Measurements from ENCODE around the gene RGL4.

The RGL4 gene

DNA sequence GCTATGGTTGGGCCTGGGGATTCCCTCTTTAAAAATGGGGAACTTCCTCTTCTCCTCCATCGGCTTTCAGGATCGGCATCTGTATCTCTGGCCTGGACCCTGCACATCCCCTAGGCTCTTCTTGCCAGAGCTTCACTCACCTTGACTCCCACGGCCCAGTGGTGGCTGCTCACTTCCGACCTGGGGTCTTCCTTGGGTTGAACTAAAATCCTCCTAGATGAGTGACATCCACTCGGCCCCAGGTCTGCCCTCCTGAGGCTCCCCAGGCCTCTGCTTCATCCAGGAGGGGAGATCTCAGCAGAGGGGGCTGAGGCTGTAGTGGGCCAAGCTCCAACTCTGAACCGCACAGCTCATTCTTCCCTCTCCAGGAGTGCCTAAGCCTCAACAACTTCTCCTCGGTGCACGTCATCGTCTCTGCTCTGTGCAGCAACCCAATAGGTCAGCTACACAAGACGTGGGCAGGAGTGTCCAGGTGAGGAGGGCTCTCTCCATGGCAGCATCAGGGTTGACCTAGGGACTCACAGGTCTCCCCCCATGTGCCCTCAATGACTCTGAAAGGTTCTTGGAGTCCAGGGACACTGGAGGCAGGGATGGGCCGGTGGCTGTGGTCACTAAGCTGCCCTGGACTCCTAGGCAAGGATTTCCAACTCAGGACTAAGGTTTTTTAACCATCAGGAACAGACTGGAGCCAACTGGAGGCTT is 3.3 kb downstream of the RGL4 start:
- no peak overlapping the region for H3K9ac ChIP-seq (ENCODE audit: insufficient read length)
- peaks cover 21% of the 10 kb centered on the region for H3K36me3 ChIP-seq (ENCODE audit: insufficient read depth, low read length)
- DNase-seq (ENCODE audit: low read depth, low spot score) = no peak
- H3K27ac ChIP-seq = no peak overlapping the region
- H3K4me3 ChIP-seq = no peak overlapping the region
- H3K9me3 ChIP-seq (ENCODE audit: low read depth, low read length) = no peaks in the 10 kb centered on the region
- no peak for TF ChIP-seq EZH2 (IDR thresholded peaks at IDR 0.05)
- TF ChIP-seq POLR2AphosphoS5 (IDR thresholded peaks at IDR 0.05; ENCODE audit: borderline replicate concordance, low read depth, low read length) = no peak
- TF ChIP-seq FOXP2 (optimal IDR thresholded peaks at IDR 0.05; ENCODE audit: control extremely low read depth, extremely low read length, insufficient read depth) = no peak

DNA sequence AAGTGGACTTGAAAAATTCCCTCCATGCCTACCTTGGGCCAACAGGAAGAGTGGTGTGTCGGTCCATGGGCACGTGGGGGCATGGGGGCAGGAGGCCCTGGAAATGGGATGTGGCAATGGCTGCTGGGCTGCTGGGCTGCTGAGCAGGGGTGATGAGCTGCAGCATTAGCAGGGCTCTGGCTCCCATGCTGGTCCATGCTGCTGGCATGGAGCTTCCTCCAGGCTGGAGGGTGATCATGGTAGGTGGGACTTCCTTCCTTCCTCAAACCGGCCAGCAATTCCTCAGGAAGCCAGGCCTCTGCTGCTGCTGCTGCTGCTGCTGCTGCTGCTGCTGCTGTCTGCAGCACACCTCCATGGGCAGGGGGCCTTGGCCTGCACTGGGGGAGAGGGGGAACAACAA is 4.3 kb downstream of the RGL4 start:
- TF ChIP-seq EZH2 (IDR thresholded peaks at IDR 0.05) (no peak), POLR2AphosphoS5 (IDR thresholded peaks at IDR 0.05; ENCODE audit: borderline replicate concordance, low read depth, low read length) (no peak), FOXP2 (optimal IDR thresholded peaks at IDR 0.05; ENCODE audit: control extremely low read depth, extremely low read length, insufficient read depth) (no peak)
- no peak for DNase-seq (ENCODE audit: low read depth, low spot score)
- Histone ChIP-seq H3K4me3 (no peak overlapping the region), H3K27ac (no peak overlapping the region), H3K9ac (ENCODE audit: insufficient read length) (no peak overlapping the region), H3K36me3 (ENCODE audit: insufficient read depth, low read length) (peaks cover 22% of the 10 kb centered on the region), H3K9me3 (ENCODE audit: low read depth, low read length) (no peaks in the 10 kb centered on the region)

DNA sequence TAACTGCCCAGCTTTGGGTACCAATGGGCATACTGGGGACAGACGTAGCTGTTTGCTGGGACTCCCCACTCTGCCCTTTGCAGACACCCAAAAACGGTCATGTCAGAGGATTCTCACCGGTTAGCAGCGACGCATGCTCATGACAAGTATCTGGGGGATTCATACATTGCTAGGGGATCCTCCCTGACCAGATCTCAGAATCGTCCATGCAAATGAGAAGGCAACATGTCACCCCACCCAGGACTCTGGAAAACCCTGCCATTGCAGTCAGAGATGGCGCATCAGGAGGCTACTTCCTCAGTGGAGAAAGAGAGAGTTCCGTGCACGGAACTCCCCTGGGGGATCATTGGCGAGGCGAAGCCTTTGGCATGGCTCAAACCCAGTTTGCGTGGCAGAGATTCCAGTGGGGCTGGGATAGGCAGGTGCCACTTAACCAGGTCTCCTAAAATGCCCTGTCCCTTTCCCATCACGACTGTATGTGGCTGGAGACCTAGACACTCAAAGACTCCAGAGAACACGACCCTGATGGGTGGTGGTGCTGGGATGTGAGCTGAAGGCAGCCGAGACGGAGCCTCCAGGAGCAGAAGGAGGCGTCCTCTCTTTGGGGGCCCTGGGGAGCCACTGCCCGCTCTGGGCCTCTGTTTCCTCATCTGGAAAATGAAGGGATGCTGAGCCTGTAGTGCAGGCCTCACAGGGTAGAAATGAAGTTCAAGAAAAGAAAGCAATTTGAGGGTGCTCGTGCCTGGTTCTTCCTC is 4.9 kb downstream of the RGL4 start:
- peaks cover 28% of the 10 kb centered on the region for H3K36me3 ChIP-seq (ENCODE audit: insufficient read depth, low read length)
- no peak for DNase-seq (ENCODE audit: low read depth, low spot score)
- H3K27ac ChIP-seq = no peak overlapping the region
- H3K9me3 ChIP-seq (ENCODE audit: low read depth, low read length) = no peaks in the 10 kb centered on the region
- TF ChIP-seq EZH2 (IDR thresholded peaks at IDR 0.05) = no peak
- TF ChIP-seq POLR2AphosphoS5 (IDR thresholded peaks at IDR 0.05; ENCODE audit: borderline replicate concordance, low read depth, low read length) = no peak
- TF ChIP-seq FOXP2 (optimal IDR thresholded peaks at IDR 0.05; ENCODE audit: control extremely low read depth, extremely low read length, insufficient read depth) = no peak
- H3K9ac ChIP-seq (ENCODE audit: insufficient read length) = no peak overlapping the region
- no peak overlapping the region for H3K4me3 ChIP-seq

DNA sequence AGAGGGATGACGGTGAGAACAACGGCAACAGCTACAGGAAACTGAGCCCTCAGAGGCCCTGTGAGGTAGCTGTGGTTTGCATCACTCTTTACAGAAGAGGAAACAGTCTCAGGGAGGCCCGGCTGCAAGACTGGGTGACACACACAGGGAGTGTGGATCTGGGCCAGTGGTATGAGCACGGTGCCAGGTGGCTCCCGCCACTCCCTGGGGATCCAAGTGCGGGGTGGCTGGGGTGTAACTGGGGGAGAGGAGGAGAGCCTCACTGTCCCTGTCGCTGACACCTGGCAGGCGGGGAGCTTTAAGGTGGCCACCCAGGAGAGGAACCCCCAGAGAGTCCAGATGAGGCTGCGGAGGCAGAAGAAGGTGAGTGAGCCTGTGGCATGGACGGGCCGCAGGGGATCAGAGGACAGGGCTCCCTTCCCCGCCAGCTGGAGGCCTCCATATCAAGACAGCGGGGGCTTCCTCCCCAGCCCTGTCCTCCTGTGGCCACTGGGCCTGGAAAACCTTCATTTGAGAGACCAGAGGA is 5.6 kb downstream of the RGL4 start:
- Histone ChIP-seq H3K9me3 (ENCODE audit: low read depth, low read length) (no peaks in the 10 kb centered on the region), H3K4me3 (no peak overlapping the region), H3K36me3 (ENCODE audit: insufficient read depth, low read length) (peaks cover 34% of the 10 kb centered on the region), H3K27ac (no peak overlapping the region), H3K9ac (ENCODE audit: insufficient read length) (no peak overlapping the region)
- DNase-seq (ENCODE audit: low read depth, low spot score) = no peak
- TF ChIP-seq POLR2AphosphoS5 (IDR thresholded peaks at IDR 0.05; ENCODE audit: borderline replicate concordance, low read depth, low read length) (no peak), FOXP2 (optimal IDR thresholded peaks at IDR 0.05; ENCODE audit: control extremely low read depth, extremely low read length, insufficient read depth) (no peak), EZH2 (IDR thresholded peaks at IDR 0.05) (no peak)

DNA sequence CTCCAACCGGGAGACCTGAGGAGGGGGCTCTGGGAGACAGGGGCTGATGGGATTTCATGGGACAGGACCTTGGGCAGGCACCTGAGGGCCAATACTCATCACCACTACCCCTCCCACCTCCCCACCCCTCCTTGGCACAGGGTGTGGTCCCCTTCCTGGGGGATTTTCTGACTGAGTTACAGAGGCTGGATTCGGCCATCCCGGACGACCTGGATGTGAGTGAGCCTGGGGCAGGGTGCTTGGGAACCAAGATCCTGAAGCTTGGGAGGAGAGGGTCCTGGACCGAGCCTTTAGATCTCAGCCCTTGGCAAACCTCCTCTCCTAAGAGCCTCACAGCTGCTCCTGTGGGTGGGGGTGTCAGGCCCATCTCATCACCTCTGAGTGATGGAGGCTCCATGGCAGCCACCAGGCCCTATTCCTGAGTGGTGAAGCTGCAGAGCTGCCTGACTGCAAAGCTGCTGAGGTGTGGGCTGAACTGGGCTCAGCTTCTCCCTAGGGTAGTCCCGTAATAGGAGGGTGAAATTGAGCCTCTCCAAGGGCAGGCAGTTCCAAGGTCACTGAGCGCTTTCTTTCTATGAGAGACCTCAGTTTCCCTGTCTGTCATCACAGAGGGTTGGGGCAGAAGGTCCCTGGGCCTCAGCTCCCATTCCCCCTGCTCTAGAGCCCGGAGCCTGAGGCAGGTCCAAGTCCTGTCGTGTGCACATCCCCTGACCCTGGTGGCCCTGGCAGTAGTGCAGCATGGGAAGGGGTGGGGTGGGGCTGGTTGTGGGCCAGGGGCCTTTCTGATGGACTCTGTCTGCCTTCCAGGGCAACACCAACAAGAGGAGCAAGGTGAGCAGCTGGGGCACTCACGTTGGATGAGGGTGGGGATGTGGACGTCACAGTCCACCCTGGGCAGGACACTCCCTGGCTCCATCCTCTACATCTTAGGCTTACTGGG is 6.5 kb downstream of the RGL4 start:
- H3K27ac ChIP-seq = no peak overlapping the region
- H3K36me3 ChIP-seq (ENCODE audit: insufficient read depth, low read length) = peaks cover 43% of the 10 kb centered on the region

DNA sequence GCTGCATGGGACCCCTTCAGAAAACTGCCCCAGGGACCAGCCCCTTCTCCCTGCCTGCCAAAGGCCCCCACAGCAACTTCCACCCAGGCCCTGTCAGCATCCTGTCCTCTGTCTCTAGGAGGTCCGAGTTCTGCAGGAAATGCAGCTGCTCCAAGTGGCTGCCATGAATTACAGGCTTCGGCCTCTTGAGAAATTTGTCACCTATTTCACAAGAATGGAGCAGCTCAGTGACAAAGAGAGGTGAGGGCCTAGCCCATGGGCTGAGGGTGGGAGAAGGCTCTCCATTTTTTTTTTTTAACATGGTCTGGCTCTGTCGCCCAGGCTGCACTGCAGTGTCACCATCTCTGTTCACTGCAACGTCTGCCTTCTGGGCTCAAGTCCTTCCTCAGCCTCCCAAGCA is 7.3 kb downstream of the RGL4 start:
- DNase-seq (ENCODE audit: low read depth, low spot score) = no peak
- Histone ChIP-seq H3K9me3 (ENCODE audit: low read depth, low read length) (no peaks in the 10 kb centered on the region), H3K4me3 (no peak overlapping the region), H3K27ac (no peak overlapping the region), H3K36me3 (ENCODE audit: insufficient read depth, low read length) (peaks cover 48% of the 10 kb centered on the region), H3K9ac (ENCODE audit: insufficient read length) (no peak overlapping the region)
- TF ChIP-seq EZH2 (IDR thresholded peaks at IDR 0.05) (no peak), FOXP2 (optimal IDR thresholded peaks at IDR 0.05; ENCODE audit: control extremely low read depth, extremely low read length, insufficient read depth) (no peak), POLR2AphosphoS5 (IDR thresholded peaks at IDR 0.05; ENCODE audit: borderline replicate concordance, low read depth, low read length) (no peak)

More for the DNA sequence above, 6.5 kb downstream of the RGL4 start:
- Histone ChIP-seq H3K9ac (ENCODE audit: insufficient read length) (no peak overlapping the region), H3K4me3 (no peak overlapping the region), H3K9me3 (ENCODE audit: low read depth, low read length) (no peaks in the 10 kb centered on the region)
- no peak for DNase-seq (ENCODE audit: low read depth, low spot score)
- TF ChIP-seq POLR2AphosphoS5 (IDR thresholded peaks at IDR 0.05; ENCODE audit: borderline replicate concordance, low read depth, low read length) (no peak), EZH2 (IDR thresholded peaks at IDR 0.05) (no peak), FOXP2 (optimal IDR thresholded peaks at IDR 0.05; ENCODE audit: control extremely low read depth, extremely low read length, insufficient read depth) (no peak)

DNA sequence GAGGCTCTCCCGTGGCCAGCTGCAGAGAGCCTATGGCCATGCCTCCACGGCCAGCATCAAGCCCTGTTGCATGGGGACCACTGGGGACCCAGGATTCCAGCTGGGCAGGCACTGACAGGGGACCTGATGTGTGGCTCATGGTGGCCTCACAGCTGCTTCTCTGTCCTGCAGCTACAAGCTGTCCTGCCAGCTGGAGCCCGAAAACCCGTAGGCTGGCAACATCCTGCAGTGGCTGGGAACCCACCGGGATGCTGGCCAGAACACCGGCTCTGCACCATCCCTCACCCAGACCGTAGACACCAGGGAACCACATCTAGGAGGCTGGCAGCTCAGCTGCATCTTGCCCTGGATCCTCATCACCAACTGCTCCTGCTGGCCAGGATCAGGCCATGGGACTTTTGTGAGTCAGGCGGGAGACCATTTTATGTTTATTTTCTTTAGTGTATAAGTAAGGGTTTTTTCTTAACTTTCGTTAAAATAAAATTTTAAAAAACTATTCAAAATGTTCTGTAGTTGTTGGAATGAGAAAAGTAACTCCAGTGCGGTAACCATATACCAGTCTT is 7.9 kb downstream of the RGL4 start:
- Histone ChIP-seq H3K9ac (ENCODE audit: insufficient read length) (no peak overlapping the region), H3K9me3 (ENCODE audit: low read depth, low read length) (no peaks in the 10 kb centered on the region), H3K4me3 (no peak overlapping the region), H3K27ac (no peak overlapping the region), H3K36me3 (ENCODE audit: insufficient read depth, low read length) (peaks cover 45% of the 10 kb centered on the region)
- no peak for TF ChIP-seq FOXP2 (optimal IDR thresholded peaks at IDR 0.05; ENCODE audit: control extremely low read depth, extremely low read length, insufficient read depth)
- no peak for TF ChIP-seq POLR2AphosphoS5 (IDR thresholded peaks at IDR 0.05; ENCODE audit: borderline replicate concordance, low read depth, low read length)
- TF ChIP-seq EZH2 (IDR thresholded peaks at IDR 0.05) = no peak
- DNase-seq (ENCODE audit: low read depth, low spot score) = no peak
